HG03097 (cell line): ENCODE measurements around the gene SH3BP1.
"Not testable (repeated sequence)": the region's sequence is repeated elsewhere in the genome, so short reads cannot be mapped to it uniquely, and the experiment has no call there.

Experiments
- ATAC-seq: cut with Tn5 transposase; IDR thresholded peaks from one replicate; pipeline ENCODE4 v1.9.1; 2021; ENCODE audit not compliant: unreplicated experiment, low FRiP score

Gene SH3BP1

DNA sequence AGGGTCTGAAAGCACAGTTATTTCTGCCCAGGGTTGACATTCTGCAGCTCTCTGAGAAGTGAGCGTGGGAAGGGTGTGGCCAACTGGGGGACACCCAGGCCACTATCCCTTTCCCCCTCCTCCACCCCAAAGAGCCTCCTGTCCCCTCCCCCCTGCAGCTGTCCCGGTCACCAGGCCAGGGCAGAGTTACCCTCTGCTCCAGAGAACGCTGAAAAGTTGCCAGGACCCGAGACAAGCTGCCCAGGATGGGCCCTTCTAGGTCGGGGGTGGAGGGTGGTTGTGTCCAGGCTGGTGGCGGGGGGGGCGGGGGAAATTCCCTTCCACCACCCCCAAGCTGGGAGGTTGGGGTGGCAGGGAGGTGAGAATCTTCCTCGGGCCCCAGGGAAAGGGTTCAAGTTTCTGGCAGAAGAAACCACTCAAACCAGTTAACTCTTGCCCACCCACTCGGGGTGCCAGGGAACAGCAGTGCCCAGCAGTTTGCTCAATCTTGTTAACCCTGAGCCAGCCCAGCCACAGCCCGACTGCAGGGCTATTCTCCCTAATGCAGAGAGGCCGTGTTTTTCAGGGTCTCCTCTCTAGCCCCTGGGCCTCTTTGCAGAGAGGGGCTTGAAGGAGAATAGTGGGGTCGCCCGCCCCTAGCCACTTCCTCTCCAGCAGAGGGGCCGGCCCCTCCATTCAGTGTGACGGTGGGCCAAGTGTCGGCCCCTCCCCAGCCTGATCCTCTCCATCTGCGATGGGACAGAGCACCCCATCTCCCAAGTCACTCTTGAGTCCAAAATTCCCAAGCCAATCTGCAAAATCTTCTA is 36.7 kb downstream of the SH3BP1 start:
- no peak for ATAC-seq

DNA sequence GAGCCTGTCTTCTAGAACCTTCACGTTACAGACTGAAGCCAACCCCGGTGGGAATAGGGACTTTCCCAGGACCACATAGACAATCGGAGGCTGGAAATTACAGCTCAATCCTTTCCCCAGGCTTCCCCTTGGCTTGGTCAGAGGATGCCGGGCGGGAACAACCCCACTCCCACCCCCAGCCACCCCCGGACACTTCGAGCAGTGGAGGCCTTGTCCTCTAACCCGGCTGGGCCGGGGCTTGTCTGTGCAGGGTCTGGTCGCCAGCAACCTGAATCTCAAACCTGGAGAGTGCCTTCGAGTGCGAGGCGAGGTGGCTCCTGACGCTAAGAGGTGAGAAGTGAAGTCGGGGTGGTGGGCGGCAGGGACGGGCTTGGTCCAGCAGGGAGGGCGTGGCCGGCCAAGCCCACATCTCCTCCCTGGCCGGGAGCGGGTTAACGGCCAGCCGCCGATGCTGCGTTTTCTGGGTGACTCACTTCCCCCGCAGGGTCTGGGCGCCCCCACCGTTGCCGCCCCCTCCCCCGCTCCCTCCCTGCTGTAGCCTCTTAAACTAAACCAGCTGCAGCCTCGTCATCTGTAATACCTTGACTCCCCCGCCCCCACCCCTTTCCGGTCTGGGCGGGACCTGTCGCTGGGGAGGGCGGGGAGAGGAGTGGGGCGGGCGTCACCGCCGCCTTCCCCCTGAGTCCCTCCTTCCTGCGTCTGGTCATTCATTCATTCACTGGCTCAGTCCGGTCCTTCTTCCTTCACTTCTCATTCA is 37.4 kb downstream of the SH3BP1 start:
- ATAC-seq, result peak; percentile 48

DNA sequence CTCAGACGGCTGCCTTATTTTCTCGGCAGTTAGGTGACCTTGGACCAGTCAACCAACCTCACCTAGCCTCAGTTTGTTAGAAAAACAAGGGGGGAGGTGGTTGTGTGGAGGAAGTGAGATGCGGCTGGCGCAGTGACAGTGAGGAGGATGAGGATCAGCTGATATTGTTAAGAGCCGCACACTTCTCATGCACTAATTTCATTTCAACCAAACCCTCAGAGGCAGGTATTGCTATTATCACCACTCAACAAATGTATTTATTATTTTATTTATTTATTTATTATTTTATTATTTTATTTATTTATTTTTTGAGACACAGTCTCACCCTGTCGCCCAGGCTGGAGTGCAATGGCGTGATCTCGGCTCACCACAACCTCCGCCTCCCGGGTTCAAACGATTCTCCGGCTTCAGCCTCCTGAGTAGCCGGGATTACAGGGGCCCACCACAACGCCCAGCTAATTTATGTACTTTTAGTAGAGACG is 38.1 kb downstream of the SH3BP1 start:
- no peak for ATAC-seq

DNA sequence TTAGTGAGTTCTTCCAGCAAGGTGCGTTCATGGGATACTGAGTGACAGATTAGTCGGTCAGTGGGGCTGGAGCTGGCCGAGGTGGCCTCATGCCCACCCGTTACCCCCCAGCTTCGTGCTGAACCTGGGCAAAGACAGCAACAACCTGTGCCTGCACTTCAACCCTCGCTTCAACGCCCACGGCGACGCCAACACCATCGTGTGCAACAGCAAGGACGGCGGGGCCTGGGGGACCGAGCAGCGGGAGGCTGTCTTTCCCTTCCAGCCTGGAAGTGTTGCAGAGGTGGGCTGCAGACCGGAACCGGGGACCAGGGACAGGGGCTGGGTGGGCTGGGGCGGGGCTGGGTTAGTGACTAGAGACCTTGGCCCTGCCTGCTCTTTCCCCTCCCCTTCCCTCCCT is 38.9 kb downstream of the SH3BP1 start:
- no peak for ATAC-seq

DNA sequence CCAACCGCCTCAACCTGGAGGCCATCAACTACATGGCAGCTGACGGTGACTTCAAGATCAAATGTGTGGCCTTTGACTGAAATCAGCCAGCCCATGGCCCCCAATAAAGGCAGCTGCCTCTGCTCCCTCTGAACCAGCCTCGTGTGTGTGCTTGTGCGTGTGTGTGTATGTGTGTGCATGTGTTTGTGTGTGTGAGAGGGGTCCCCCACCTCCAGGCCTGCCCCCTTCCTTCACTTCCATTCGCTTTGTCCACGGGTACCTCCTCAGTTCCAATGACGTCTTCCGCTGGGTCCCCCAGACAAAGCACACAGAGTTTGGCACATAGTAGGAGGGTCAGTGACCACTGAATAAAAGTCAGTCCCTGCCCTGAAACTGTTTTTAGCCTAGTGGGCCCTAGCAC is 40.2 kb downstream of the SH3BP1 start:
- ATAC-seq, result no peak

DNA sequence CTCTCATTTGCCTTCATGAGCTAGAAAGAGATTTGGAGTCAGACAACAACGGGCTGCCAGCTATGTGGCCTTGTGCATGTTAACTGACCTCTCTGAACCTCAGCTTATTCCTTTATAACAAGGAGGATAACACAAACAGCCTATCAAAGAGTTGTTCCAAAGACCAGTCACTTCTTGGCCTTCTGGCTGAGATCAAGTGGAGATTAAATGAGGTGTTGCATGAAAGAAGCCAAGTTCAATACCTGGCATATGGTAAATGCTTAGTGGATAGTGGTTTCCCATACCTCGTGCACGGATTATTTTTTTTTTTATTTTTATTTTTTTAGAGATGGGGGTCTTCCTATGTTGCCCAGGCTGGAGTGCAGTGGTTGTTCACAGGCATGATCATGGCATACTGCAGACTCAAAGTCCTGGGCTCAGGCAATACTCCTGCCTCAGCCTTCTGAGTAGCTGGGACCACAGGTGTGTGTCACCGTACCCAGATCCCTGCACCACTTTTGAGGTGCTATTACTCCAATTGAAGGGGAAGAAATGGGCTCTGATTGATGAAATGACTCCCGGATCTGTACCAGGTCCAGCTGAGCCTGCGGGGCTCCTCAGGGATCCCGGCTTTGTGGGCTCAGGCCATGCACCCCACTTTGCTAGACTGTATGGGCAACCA is 40.9 kb downstream of the SH3BP1 start:
- ATAC-seq, result no peak

DNA sequence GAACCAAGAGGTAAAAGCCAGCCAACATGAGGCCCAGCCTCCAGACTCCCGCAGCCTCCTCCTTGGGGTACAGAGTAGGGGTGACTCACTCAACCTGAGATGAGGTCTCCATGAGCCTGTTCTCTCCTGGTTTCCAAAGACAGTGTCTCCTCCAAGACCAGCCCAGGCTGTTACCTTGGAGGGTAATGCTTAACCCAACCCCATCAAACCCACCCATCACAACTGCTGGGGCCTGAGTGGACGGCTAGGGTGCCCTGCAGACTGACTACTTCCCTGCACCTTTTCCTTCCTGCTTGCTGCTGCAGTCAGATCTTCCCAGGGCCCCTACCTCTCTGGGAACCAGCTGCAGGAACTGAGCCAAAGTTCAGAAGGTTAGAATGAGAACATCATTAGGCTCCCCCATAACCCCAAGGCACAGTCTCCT is 41.5 kb downstream of the SH3BP1 start:
- no peak for ATAC-seq

DNA sequence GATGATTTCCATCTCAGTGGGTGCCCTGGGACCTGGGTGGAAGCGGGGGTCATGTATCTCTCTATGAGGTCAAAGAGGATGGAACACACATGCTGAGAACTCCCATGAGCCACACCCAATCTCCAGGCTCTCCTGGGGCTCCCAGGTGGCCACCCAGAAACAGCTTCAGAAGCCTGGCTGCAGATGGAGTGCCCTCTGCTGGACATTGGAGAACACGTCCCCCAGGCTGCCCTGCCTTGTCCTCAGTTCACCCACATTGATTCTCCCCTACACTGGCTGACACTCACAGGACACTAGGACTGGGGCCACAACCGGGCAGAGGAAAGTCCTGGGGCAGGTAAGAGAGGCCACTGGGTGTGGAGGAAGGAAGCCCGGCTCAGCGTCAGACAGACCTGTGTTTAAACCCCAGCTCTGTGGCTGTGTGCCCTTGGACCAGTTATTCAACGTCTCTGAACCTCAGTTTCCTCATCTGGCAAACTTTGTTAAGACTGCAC is 42.1 kb downstream of the SH3BP1 start:
- no peak for ATAC-seq

DNA sequence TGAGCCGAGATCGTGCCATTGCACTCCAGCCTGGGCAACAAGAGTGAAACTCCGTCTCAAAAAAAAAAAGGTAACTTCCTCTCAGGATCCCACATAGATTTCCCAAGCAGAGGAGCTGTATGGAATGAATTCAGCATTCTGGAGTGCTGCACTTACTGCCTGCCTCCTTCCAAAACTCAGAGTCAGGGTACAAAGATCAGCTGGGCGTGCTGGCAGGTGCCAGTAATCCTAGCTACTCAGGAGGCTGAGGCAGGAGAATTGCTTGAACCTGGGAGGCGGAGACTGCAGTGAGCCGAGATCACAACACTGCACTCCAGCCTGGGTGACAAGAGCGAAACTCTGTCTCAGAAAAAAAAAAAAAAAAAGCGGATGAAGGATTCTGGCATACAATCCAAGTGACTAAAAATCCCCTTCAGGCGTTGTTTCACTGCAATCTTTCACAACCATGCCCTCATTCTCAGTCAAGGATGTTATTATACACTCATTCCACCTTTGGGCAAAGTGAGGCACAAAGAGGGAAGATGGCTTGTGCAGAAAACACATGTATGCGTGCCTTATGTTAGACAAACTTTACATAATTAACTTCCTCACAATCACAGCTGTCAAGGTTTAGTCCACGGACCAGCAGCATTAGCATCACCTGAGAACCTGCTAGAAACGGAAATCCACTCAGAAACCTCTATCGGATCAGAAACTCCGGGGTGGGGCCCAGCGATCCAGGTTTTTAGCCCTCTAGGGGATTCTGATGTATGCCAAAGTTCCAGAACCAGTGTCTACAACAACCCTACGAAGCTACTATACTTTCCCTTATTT is 45.5 kb downstream of the SH3BP1 start:
- no peak for ATAC-seq

DNA sequence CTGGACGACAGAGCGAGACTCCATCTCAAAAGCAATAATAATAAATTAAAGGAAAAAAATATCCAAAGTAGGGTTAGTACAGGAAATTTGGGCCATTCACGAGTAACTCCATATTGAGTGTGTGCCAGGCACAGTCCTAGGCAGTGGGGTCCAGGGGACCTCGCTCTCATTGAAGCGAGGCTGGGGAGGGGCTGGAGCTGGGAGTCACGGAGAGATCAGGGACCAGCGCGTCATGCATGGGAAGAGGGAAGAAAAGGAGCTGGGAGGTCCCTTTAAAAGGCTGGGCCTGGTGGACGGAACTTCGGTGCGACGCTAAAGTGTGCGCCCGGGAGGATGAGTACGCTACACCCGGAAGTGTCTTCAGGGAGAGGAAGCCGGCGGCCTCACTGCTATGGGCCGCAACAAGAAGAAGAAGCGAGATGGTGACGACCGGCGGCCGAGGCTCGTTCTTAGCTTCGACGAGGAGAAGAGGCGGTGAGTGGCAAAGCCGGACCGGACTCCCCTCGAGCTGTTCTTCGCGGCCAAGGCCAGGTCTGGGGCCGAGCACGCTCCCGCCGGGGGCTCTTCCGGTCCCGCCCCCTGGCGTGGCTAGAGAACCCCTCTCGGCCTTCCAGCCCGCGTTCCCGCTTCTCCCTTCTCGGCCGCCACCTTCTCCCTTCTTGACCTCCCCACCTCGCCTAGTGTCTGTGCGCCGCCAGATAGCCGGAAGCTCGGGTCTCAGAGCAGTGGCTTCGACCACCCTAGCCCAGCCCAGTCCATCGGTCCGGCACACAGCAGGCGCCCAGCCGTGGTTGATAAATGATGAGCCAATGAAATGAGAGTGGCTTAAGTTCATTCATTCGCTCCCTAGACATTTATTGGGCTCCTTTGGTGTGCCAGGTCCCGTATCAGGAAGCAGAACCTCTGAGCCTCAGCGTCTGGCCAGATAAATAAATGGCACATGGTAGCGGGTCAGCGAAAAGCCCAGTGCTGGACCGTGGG is 46.8 kb downstream of the SH3BP1 start, which contains the start of gene NOL12:
Gene NOL12, plus strand, starts transcription at position 342 of the 981 bp plus-strand sequence. Its CDS starts 50 bp downstream, at position 392.
- ATAC-seq, result peak; percentile 53

DNA sequence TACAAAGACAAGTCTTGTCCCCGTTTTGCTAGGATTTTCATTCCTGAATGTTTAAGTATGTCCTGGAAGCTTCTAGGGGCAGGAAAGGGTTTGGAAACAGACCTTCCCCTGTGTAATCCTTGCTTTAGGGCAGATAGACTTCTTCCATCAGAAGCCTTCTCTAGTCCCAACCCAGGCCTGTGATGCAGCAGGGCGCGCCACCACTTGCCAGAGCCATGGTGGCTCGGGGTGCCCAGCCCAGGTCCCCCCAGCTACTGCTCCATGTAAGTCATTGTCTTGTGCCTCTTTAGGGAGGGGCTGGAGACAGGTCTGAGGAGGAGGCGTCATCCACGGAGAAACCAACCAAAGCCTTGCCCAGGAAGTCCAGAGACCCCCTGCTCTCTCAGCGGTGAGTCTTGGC is 50.9 kb downstream of the SH3BP1 start:
- ATAC-seq, result no peak

DNA sequence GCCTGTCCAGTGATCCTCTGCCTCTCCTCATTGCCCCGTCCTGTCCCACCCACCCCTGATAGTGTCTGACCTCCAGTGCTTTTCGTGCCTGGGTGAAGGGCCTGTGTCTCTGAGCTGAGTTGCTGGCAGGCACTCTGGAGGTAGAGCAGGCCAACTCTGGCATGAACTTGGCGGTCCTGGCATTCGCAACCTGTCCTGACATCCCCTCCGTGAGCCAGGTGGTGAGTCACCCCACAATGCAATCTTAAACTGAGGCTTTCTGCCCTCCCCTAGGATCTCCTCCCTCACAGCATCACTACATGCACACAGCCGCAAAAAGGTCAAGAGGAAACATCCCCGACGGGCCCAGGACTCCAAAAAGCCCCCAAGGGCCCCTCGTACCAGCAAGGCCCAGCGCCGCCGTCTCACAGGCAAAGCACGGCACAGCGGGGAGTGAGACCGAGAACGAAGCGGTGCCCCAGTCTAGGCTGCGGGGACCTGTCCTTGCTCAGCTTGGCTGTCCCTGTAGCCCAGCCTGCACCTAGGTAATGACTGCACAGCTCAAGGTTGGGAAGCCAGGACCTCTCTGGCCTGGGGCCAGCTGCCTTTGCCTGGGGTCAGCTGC is 51.5 kb downstream of the SH3BP1 start:
- no peak for ATAC-seq

DNA sequence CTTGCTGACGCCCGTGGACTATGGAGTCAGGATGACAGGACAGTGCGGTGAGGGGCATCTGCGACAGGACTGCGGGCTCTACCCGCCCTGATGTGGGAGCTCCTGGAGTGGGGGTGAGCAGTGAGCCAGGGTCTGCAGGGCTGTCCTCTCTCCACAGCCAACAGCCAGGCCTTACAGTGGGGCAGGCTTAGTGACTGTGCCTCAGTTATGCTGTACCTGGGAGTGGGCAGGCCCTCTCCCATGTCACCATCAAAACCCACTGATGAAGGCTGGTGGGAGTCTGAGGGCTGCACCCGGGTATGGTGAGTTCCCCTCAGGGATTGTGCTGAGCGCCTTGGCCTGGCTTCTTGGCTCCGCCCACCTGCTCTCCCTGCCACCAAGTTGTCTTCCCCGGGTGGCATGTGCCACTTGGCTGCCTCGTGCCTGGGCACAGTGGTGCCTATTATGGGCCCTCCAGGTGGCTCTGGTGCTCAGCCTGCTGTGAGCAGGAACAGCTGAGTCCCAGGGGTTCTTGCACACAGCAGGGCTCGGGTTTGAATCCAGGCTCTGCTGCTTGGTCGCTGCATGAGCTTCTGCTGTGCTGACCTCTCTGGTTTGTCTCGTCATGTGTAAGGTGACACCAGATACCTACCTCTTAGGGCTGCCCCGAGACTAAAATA is 53.3 kb downstream of the SH3BP1 start:
- ATAC-seq, result no peak

DNA sequence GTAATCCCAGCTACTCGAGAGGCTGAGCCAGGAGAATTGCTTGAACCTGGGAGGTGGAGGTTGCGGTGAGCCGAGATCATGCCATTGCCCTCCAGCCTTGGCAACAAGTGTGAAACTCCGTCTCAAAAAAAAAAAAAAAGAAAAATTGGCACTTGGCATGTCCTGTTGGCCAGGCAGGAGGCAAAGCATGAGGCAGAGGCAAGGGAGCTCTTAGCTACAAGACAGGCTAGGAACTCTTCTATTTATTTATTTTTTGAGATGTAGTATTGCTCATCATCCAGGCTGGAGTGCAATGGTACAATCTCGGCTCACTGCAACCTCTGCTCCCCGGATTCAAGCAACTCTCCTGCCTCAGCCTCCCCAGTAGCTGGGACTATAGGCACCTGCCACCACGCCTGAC is 54.7 kb downstream of the SH3BP1 start:
- ATAC-seq, result not testable (repeated sequence)

DNA sequence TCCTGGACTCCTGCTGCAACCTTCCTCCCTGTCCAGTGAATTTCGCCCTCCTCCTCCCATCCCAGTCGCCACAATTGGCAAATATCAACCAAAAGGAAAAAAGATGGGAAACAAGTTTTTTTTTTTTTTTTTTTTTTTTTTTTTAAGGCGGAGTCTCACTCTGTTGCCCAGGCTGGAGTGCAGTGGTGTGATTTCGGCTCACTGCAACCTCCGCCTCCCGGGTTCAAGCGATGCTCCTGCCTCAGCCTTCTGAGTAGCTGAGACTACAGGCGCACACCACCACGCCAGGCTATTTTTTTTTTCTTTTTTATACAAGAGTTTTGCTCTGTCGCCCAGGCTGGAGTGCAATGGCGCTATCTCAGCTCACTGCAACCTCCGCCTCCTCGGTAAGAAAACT is 56.8 kb downstream of the SH3BP1 start:
- ATAC-seq, result not testable (repeated sequence)

DNA sequence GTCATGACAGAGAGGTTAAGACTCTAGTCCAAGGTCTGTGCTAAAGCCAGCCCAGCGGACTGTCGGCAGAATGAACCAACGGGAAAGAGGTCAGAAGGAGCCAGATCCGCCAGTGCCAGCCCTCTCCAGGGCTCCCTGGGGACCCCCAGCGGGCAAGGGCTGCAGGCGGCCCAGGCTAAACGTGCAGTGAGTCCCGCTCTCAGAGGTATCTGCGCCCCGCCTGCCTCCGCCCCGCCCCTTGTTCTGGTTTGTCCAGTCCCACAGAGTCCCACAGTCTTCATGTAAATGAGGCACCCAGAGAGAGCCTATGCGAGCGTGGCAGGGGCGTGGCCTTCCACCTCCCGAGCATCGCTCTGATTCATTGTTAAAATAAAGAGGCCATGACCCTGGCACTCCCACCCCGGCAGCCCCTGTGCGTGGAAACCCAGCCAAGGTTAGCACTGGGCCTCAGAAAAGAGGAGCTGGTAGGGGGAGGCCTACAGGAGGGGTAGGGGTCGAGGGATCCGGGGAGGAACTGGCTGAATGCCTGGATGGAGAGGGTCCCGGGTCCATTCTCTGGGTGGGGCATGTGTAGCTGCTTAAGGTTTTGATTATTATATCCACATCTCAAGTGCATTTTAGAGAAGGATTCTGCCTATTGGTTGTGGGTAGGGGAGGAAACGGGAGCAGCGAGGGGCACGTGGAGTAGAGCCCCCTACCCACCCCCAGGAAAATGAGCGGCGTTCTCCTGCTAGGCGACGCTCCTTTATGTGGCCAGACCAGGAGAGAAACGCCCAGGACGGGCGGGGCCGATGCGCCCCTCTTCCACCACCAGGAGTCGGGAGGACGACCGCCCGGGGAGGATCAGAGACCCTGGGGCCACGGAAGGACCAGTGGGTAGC is 57.4 kb downstream of the SH3BP1 start, which contains the start of gene TRIOBP:
Gene TRIOBP, plus strand, starts transcription at position 392 of the 881 bp plus-strand sequence. CDS start 4,318 bp downstream, outside the sequence.
- no peak for ATAC-seq

DNA sequence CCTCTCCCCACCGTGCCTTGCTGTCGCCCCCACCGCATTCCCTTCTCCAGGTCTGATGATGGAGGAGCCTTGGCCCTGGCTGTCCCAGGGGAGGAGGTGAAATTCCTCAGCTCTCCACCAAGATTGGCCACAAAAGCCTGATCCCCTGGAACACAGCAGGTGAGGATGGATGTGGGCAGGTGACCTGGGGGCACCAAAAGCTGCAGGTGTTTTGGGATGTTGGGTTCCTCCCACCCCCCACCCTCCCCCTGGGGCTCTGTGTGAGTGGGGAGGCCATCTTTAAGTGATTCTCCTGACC is 58.0 kb downstream of the SH3BP1 start:
- ATAC-seq, result no peak
